ENCODE data around the gene SEC14L5.
"Not testable (repeated sequence)": the region's sequence is repeated elsewhere in the genome, so short reads cannot be mapped to it uniquely, and the experiment has no call there.

SEC14L5 gene

GRCh38 chr16:4933433-4933832 lies 24.7 kb upstream of the SEC14L5 start:
- DNase-seq, result no peak

- no peak for DNase-seq
Measured at GRCh38 chr16:4933871-4934395, 24.2 kb upstream of the SEC14L5 start.

- no peak for DNase-seq
Measured at GRCh38 chr16:4934591-4934990, 23.5 kb upstream of the SEC14L5 start.

- DNase-seq, result no peak
Measured at GRCh38 chr16:4935241-4935855, 22.8 kb upstream of the SEC14L5 start.

- no peak for DNase-seq
Measured at GRCh38 chr16:4936181-4936990, 21.7 kb upstream of the SEC14L5 start.

- peak; percentile 62 for DNase-seq
Measured at GRCh38 chr16:4936991-4937781, 20.9 kb upstream of the SEC14L5 start, which contains the start of gene PPL. Gene PPL, minus strand, starts transcription at chr16:4937148. Its CDS starts 103 bp downstream, at chr16:4937045.

- DNase-seq, result no peak
Measured at GRCh38 chr16:4937782-4938682, 20.1 kb upstream of the SEC14L5 start.

GRCh38 chr16:4938683-4939030 lies 19.5 kb upstream of the SEC14L5 start:
- no peak for DNase-seq

GRCh38 chr16:4940719-4941118 lies 17.4 kb upstream of the SEC14L5 start:
- DNase-seq, result no peak

GRCh38 chr16:4942481-4942880 lies 15.6 kb upstream of the SEC14L5 start:
- DNase-seq, result no peak

- no peak for DNase-seq
Measured at GRCh38 chr16:4944333-4945281, 13.5 kb upstream of the SEC14L5 start.

- DNase-seq, result no peak
Measured at GRCh38 chr16:4945560-4946502, 12.3 kb upstream of the SEC14L5 start.

- no peak for DNase-seq
Measured at GRCh38 chr16:4946917-4947316, 11.2 kb upstream of the SEC14L5 start.

- no peak for DNase-seq
Measured at GRCh38 chr16:4947722-4948503, 10.2 kb upstream of the SEC14L5 start.

GRCh38 chr16:4948903-4949766 lies 9.0 kb upstream of the SEC14L5 start:
- DNase-seq, result no peak

GRCh38 chr16:4949986-4950385 lies 8.1 kb upstream of the SEC14L5 start:
- DNase-seq, result no peak

GRCh38 chr16:4951583-4951982 lies 6.5 kb upstream of the SEC14L5 start:
- DNase-seq, result not testable (repeated sequence)

GRCh38 chr16:4954714-4955113 lies 3.4 kb upstream of the SEC14L5 start:
- no peak for DNase-seq
